Measurements from ENCODE around the gene TEAD3. TPM values are rescaled to one million over a fixed set of nuclear protein-coding genes. Genes with fewer than 3 reads are reported as not detected.

The TEAD3 gene
- total and polyA plus RNA-seq, 2 experiments from 2014 or later, result 15.0 to 26.5 TPM

GRCh38 chr6:35442693-35443092 is 54.2 kb downstream of the TEAD3 start (continued):
- TF ChIP-seq, protein P1, sequence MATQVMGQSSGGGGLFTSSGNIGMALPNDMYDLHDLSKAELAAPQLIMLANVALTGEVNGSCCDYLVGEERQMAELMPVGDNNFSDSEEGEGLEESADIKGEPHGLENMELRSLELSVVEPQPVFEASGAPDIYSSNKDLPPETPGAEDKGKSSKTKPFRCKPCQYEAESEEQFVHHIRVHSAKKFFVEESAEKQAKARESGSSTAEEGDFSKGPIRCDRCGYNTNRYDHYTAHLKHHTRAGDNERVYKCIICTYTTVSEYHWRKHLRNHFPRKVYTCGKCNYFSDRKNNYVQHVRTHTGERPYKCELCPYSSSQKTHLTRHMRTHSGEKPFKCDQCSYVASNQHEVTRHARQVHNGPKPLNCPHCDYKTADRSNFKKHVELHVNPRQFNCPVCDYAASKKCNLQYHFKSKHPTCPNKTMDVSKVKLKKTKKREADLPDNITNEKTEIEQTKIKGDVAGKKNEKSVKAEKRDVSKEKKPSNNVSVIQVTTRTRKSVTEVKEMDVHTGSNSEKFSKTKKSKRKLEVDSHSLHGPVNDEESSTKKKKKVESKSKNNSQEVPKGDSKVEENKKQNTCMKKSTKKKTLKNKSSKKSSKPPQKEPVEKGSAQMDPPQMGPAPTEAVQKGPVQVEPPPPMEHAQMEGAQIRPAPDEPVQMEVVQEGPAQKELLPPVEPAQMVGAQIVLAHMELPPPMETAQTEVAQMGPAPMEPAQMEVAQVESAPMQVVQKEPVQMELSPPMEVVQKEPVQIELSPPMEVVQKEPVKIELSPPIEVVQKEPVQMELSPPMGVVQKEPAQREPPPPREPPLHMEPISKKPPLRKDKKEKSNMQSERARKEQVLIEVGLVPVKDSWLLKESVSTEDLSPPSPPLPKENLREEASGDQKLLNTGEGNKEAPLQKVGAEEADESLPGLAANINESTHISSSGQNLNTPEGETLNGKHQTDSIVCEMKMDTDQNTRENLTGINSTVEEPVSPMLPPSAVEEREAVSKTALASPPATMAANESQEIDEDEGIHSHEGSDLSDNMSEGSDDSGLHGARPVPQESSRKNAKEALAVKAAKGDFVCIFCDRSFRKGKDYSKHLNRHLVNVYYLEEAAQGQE (IDR thresholded peaks at IDR 0.05; ENCODE audit: unreplicated experiment), result no peak
- TF ChIP-seq, protein P2, sequence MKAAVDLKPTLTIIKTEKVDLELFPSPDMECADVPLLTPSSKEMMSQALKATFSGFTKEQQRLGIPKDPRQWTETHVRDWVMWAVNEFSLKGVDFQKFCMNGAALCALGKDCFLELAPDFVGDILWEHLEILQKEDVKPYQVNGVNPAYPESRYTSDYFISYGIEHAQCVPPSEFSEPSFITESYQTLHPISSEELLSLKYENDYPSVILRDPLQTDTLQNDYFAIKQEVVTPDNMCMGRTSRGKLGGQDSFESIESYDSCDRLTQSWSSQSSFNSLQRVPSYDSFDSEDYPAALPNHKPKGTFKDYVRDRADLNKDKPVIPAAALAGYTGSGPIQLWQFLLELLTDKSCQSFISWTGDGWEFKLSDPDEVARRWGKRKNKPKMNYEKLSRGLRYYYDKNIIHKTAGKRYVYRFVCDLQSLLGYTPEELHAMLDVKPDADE (IDR thresholded peaks at IDR 0.05), result no peak
- TF ChIP-seq JUNB (IDR thresholded peaks at IDR 0.05; ENCODE audit: unreplicated experiment), result no peak
- no peak for TF ChIP-seq POLR2AphosphoS5 (IDR thresholded peaks at IDR 0.05; ENCODE audit: low read depth)
- TF ChIP-seq CREB1 (CRISPR knock-in tag; IDR thresholded peaks at IDR 0.05; ENCODE audit: low read depth), result no peak
- no peak for TF ChIP-seq EZH2phosphoT487 (IDR thresholded peaks at IDR 0.05; ENCODE audit: unreplicated experiment)
- no peak for TF ChIP-seq EZH2 (IDR thresholded peaks at IDR 0.05; ENCODE audit: low read depth, unreplicated experiment)

DNA sequence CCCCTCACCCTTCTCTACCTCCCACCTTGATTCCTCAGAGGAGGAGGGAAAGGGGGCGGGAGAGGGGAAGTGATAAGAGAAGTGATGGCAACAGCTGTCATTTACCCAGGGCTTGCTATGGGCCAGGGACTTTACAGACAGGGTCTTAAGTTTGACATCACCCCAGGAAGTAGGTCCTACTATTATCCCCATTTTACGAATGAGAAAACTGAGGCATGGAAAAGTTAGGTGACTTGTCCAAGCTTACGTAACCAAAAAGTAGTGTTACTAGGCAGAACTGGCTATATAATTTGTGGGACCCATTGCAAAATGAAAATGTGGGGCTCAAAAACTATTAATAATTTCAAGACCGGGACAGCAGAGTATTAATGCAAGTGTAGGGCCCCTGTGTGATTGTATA is 55.2 kb downstream of the TEAD3 start:
- no peaks in the 10 kb centered on the region for H3K79me2 ChIP-seq (replicated peaks; ENCODE audit: insufficient read depth)
- Mint-ChIP-seq H3K4me3 (no peak overlapping the region), H3K4me1 (no peaks in the 10 kb centered on the region), H3K36me3 (ENCODE audit: low read depth) (no peaks in the 10 kb centered on the region), H3K27ac (no peak overlapping the region), H3K27me3 (ENCODE audit: insufficient read depth, low read depth, poor library complexity) (peaks cover 10% of the 10 kb centered on the region), H3K9me3 (no peaks in the 10 kb centered on the region)
- H3K4me1 ChIP-seq (ENCODE audit: insufficient read depth), result no peaks in the 10 kb centered on the region
- H2AFZ ChIP-seq, result no peak overlapping the region
- H3F3A ChIP-seq (replicated peaks; ENCODE audit: low read depth), result no peaks in the 10 kb centered on the region
- H3K4me2 ChIP-seq, result no peak overlapping the region
- no peaks in the 10 kb centered on the region for H3K9me2 ChIP-seq (ENCODE audit: insufficient read depth)
- H4K20me1 ChIP-seq (replicated peaks; ENCODE audit: insufficient read depth), result no peaks in the 10 kb centered on the region
- no peaks in the 10 kb centered on the region for H3K27me3 ChIP-seq (ENCODE audit: insufficient read depth)
- DNase-seq (ENCODE audit: low spot score), result no peak
- no peak for ATAC-seq
- H3K27ac ChIP-seq (ENCODE audit: low read depth), result no peak overlapping the region
- H3K36me3 ChIP-seq (ENCODE audit: insufficient read depth), result no peaks in the 10 kb centered on the region
- H3K4me3 ChIP-seq, result no peak overlapping the region
- TF ChIP-seq ZNF114 (CRISPR knock-in tag; IDR thresholded peaks at IDR 0.05) (no peak), ZNF462 (CRISPR knock-in tag; IDR thresholded peaks at IDR 0.05) (no peak), NANOG (IDR thresholded peaks at IDR 0.05; ENCODE audit: borderline replicate concordance) (no peak), CREB1 (CRISPR knock-in tag; IDR thresholded peaks at IDR 0.05; ENCODE audit: low read depth) (no peak), EZH2phosphoT487 (IDR thresholded peaks at IDR 0.05; ENCODE audit: unreplicated experiment) (no peak), POLR2AphosphoS5 (IDR thresholded peaks at IDR 0.05; ENCODE audit: low read depth) (no peak), JUNB (IDR thresholded peaks at IDR 0.05; ENCODE audit: unreplicated experiment) (no peak), STAT1 (IDR thresholded peaks at IDR 0.05; ENCODE audit: unreplicated experiment) (no peak)
- TF ChIP-seq, protein P1 (IDR thresholded peaks at IDR 0.05; ENCODE audit: unreplicated experiment), result no peak

Measured in GM23338 (cell line).